Stimulated activated CD8-positive, alpha-beta memory T cell treated with anti-CD3 and anti-CD28 coated beads, Interleukin-12 subunit alpha, Interleukin-12 subunit beta, amount 100 ng/mL, for 24 hours (primary cell): ENCODE measurements around the gene GRAMD2B.
"Not testable (repeated sequence)": the region's sequence is repeated elsewhere in the genome, so short reads cannot be mapped to it uniquely, and the experiment has no call there.

Experiments
- DNase-seq: peaks from one replicate; pipeline ENCODE4 v3.0.0-alpha.2; 2020; ENCODE audit errors: extremely low read depth

Gene GRAMD2B

GRCh38 chr5:126511961-126512360 lies 88.8 kb downstream of the GRAMD2B start:
- DNase-seq: no peak

- DNase-seq: no peak
These were observed 89.2 kb downstream of the GRAMD2B start for GRCh38 chr5:126512451-126512850.

GRCh38 chr5:126513302-126513701 lies 90.1 kb downstream of the GRAMD2B start:
- no peak for DNase-seq

- no peak for DNase-seq
These were observed 90.5 kb downstream of the GRAMD2B start for GRCh38 chr5:126513703-126514102.

- DNase-seq: no peak
These were observed 90.9 kb downstream of the GRAMD2B start for GRCh38 chr5:126514131-126514557.

GRCh38 chr5:126514558-126515141 lies 91.4 kb downstream of the GRAMD2B start:
- DNase-seq: no peak

GRCh38 chr5:126515337-126515736 lies 92.1 kb downstream of the GRAMD2B start:
- DNase-seq: no peak

GRCh38 chr5:126516133-126516532 lies 92.9 kb downstream of the GRAMD2B start:
- DNase-seq: no peak

- no peak for DNase-seq
These were observed 93.6 kb downstream of the GRAMD2B start for GRCh38 chr5:126516852-126517251.

GRCh38 chr5:126519223-126519622 lies 96.0 kb downstream of the GRAMD2B start:
- not testable (repeated sequence) for DNase-seq

GRCh38 chr5:126519637-126520592 lies 96.7 kb downstream of the GRAMD2B start:
- no peak for DNase-seq

- no peak for DNase-seq
These were observed 97.4 kb downstream of the GRAMD2B start for GRCh38 chr5:126520593-126520953.

- DNase-seq: no peak
These were observed 97.9 kb downstream of the GRAMD2B start for GRCh38 chr5:126521130-126521529.

- DNase-seq: no peak
These were observed 100.8 kb downstream of the GRAMD2B start for GRCh38 chr5:126523818-126524510.

GRCh38 chr5:126525630-126526245 lies 102.5 kb downstream of the GRAMD2B start:
- no peak for DNase-seq

GRCh38 chr5:126526493-126526892 lies 103.3 kb downstream of the GRAMD2B start:
- no peak for DNase-seq

- no peak for DNase-seq
These were observed 103.9 kb downstream of the GRAMD2B start for GRCh38 chr5:126527158-126527557.

GRCh38 chr5:126527892-126528291 lies 104.7 kb downstream of the GRAMD2B start:
- no peak for DNase-seq

- no peak for DNase-seq
These were observed 108.4 kb downstream of the GRAMD2B start for GRCh38 chr5:126531543-126532120.

- DNase-seq: no peak
These were observed 111.3 kb downstream of the GRAMD2B start for GRCh38 chr5:126534553-126534952.

- DNase-seq: no peak
These were observed 112.8 kb downstream of the GRAMD2B start for GRCh38 chr5:126535856-126536545.
